Upper lobe of left lung (tissue), 6 donors: ENCODE data around the gene KLHL29. TPM values are rescaled to one million over a fixed set of nuclear protein-coding genes. Genes with fewer than 3 reads are reported as not detected.

Experiments used
- ATAC-seq, 2 donors: fragments of 200-7000 bp; cut with Tn5 transposase; one replicate each; pipeline ENCODE4 v1.9.1; 2022; ENCODE audit warnings: mild to moderate bottlenecking in 2 of 2, moderate library complexity in 2 of 2; ENCODE audit not compliant: low FRiP score in 2 of 2
- DNase-seq, 2 donors: peaks; one replicate each; pipeline ENCODE4 v3.0.0-alpha.2; 2019 to 2020
- H3K27ac ChIP-seq, 4 donors: fragments of 200-600 bp; sonication (generic); one replicate each; pipeline ENCODE4 v1.5.1; 2016 to 2019
- H3K27me3 ChIP-seq, 4 donors: fragments of 200-600 bp; sonication (generic); one replicate each; pipeline ENCODE4 v1.5.1; 2017 to 2019
- H3K36me3 ChIP-seq, 4 donors: fragments of 200-600 bp; sonication (generic); one replicate each; pipeline ENCODE4 v1.5.1; 2016 to 2019
- H3K4me1 ChIP-seq, 4 donors: fragments of 200-600 bp; sonication (generic); one replicate each; pipeline ENCODE4 v1.5.1; 2018 to 2019
- H3K4me3 ChIP-seq, 4 donors: fragments of 200-600 bp; sonication (generic); one replicate each; pipeline ENCODE4 v1.5.1; 2017 to 2019; ENCODE audit warnings: mild to moderate bottlenecking in 2 of 4, moderate library complexity in 1 of 4
- H3K9me3 ChIP-seq, 4 donors: fragments of 200-600 bp; sonication (generic); one replicate each; pipeline ENCODE4 v1.5.1; 2018 to 2019
- EP300 ChIP-seq, 4 donors: sonication (generic); formaldehyde crosslinking; IDR thresholded peaks; one replicate each; pipeline ENCODE4 v1.5.1; 2017; ENCODE audit warnings: antibody characterized with exemption in 4 of 4, control low read depth in 2 of 4
- POLR2A ChIP-seq, 4 donors: fragments of 450-650 bp; IDR thresholded peaks; one replicate each; pipeline ENCODE4 v1.5.1; 2016 to 2017; ENCODE audit warnings: antibody characterized with exemption in 4 of 4, mild to moderate bottlenecking in 2 of 4
- POLR2AphosphoS5 ChIP-seq, 2 donors: sonication (generic); formaldehyde crosslinking; IDR thresholded peaks; one replicate each; pipeline ENCODE4 v1.5.1; 2017; ENCODE audit warnings: antibody characterized with exemption in 2 of 2
- WGBS, 2 donors: methylation state at CpG; one replicate each; pipeline ENCODE4 v1.1.5; 2017 to 2018; 5-methylcytosine and 5-hydroxymethylcytosine counted together
- total RNA-seq, 6 donors: library from RNA; depleted of rRNA in 4 of 6; stranded (reverse); fragments of >200 nt in 4 of 6; gene quantifications; one replicate each; pipeline versions ENCODE4 v1.1.0 to v1.2.1, GENCODE V29; 2016 to 2021
- TF ChIP-seq, protein P1 (sequence below), 6 experiments: fragments of 450-650 bp in 4 of 6; fragments of 200-600 bp in 2 of 6; sonication (generic) in 2 of 6; IDR thresholded peaks; one replicate each; pipeline ENCODE4 v1.5.1; 2016 to 2019; ENCODE audit warnings: antibody characterized with exemption in 6 of 6
- donor health status: DM: no; HTN: no; CAD: no; lungs with moderate emphysema.
- donor health status: DM: no; HTN: yes; CAD: no; lungs with severe emphysema.

Gene KLHL29
- total RNA-seq, 6 donors from 2014 or later, result 8.6 to 34.4 (median 18.2) TPM

DNA sequence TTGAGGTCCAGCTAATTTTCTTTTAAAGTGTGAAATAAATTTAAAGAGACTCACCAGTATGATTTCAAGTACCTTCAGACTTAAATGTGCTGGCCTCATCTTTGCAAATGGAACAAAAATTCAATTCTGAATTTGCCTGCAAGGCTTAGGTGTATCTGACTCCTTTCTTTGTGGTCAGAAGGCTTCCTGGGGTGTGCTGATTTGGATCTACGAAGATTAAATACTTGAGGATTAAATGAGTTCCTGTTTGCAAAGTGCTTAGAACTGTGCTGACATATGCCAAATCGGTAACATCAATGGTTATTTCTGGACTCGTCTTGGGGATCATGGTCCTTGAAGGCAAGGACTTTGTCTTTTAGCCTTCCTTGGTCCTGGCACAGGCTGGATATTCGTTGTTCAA lies 9.7 kb downstream of the KLHL29 start:
- Histone ChIP-seq H3K27ac (no peak overlapping the region), H3K9me3 (no peaks in the 10 kb centered on the region), H3K4me1 (peaks cover 0 to 2% (median 0%) of the 10 kb centered on the region in 4 donors), H3K4me3 (no peak overlapping the region), H3K36me3 (no peaks in the 10 kb centered on the region), H3K27me3 (no peaks in the 10 kb centered on the region)
- no peak for ATAC-seq
- no peak for DNase-seq
- TF ChIP-seq EP300 (IDR thresholded peaks at IDR 0.05) (no peak), POLR2A (IDR thresholded peaks at IDR 0.05) (no peak), POLR2AphosphoS5 (IDR thresholded peaks at IDR 0.05) (no peak)
- TF ChIP-seq, protein P1, sequence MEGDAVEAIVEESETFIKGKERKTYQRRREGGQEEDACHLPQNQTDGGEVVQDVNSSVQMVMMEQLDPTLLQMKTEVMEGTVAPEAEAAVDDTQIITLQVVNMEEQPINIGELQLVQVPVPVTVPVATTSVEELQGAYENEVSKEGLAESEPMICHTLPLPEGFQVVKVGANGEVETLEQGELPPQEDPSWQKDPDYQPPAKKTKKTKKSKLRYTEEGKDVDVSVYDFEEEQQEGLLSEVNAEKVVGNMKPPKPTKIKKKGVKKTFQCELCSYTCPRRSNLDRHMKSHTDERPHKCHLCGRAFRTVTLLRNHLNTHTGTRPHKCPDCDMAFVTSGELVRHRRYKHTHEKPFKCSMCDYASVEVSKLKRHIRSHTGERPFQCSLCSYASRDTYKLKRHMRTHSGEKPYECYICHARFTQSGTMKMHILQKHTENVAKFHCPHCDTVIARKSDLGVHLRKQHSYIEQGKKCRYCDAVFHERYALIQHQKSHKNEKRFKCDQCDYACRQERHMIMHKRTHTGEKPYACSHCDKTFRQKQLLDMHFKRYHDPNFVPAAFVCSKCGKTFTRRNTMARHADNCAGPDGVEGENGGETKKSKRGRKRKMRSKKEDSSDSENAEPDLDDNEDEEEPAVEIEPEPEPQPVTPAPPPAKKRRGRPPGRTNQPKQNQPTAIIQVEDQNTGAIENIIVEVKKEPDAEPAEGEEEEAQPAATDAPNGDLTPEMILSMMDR (IDR thresholded peaks at IDR 0.05), result no peak
- WGBS, 2 donors, result 33 to 36% methylated on average over 4 of the region's 4 CpGs

DNA sequence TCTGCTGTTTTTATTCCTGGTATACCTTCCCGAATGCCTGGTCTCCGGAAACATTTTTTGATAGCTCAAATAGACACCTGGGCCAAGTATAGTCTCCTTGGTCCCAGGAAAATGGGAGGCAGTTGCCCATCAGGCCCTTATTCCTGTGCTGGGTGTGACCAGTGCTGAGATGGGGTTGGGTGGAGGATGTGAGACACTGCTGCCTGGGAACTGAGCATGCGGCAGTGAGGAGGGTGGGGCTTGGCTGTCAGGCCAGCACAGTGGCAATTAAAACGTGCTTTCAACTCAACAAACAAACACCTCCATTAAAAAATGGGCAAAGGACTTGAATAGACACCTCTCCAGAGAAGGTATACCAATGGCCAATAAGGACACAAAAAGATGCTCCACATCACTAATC lies 12.5 kb downstream of the KLHL29 start:
- TF ChIP-seq, protein P1 (IDR thresholded peaks at IDR 0.05), result no peak
- no peak overlapping the region for H3K27ac ChIP-seq
- no peak overlapping the region for H3K4me3 ChIP-seq
- ATAC-seq (no peak), DNase-seq (no peak)
- H3K36me3 ChIP-seq, result no peaks in the 10 kb centered on the region
- H3K9me3 ChIP-seq, result no peaks in the 10 kb centered on the region
- no peaks in the 10 kb centered on the region for H3K27me3 ChIP-seq
- peaks cover 0 to 2% (median 0%) of the 10 kb centered on the region in 4 donors for H3K4me1 ChIP-seq
- 70 to 78% methylated on average over 4 of the region's 4 CpGs for WGBS, 2 donors

DNA sequence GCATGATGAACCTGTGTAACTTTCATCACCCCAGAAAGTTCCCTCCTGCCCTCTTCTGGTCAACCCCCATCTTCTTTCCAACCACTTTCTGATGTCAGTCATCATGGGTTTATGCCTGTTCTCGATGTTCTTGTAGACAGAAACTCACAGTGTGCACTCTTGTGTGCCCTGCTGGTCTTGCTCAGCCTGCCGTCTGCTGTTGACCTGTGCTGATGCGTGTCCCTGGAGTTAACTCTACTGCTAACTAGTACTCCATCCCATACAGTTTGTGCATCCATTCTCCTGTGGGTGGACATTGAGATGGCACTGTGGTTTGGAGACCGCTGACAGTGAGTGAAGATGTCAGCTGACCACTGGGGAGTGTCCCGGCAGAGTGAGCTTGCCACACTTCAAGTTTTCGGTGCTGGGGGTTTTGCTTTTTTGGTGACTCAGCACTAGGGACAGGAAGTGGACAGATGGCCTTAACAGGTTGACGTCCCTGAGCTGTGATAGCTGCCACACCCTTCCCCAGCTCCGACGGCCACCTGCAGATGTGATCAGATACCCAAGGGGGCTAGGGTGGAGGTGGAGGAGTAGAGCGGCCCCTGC lies 14.8 kb downstream of the KLHL29 start:
- WGBS, 2 donors, result 70 to 82% methylated on average over 8 to 10 of the region's 10 CpGs
- H3K27ac ChIP-seq, result no peak overlapping the region
- ATAC-seq, result peak in 1 of 2 donors; percentile 37

DNA sequence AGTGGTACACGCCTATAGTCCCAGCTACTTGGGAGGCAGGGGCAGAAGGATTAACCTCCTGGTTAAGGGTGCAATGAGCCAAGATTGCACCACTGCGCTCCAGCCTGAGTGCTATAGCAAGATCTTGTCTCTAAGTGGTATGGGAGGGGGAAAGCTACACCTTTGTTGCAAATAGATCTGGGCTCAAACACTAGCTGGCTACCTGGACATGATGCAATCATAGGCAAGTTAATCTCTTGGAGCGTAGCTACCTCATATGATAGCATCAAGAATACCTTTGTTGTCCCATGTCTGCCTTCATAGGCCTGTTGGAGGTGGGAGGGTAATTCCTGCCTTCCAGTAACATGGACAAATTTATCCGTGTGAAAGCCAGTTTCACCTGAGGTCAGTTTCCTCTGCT lies 15.7 kb downstream of the KLHL29 start:
- no peaks in the 10 kb centered on the region for H3K27me3 ChIP-seq
- 86 to 88% methylated on average over 4 of the region's 4 CpGs for WGBS, 2 donors
- H3K4me1 ChIP-seq, result peaks cover 10 to 19% (median 14%) of the 10 kb centered on the region in 4 donors
- no peak for DNase-seq
- no peak overlapping the region for H3K27ac ChIP-seq
- no peak for ATAC-seq
- H3K9me3 ChIP-seq, result no peaks in the 10 kb centered on the region
- TF ChIP-seq POLR2A (IDR thresholded peaks at IDR 0.05) (no peak), EP300 (IDR thresholded peaks at IDR 0.05) (no peak), POLR2AphosphoS5 (IDR thresholded peaks at IDR 0.05) (no peak)
- TF ChIP-seq, protein P1 (IDR thresholded peaks at IDR 0.05), result no peak
- no peaks in the 10 kb centered on the region for H3K36me3 ChIP-seq
- H3K4me3 ChIP-seq, result no peak overlapping the region

More for the DNA sequence above, 14.8 kb downstream of the KLHL29 start:
- Histone ChIP-seq H3K36me3 (no peaks in the 10 kb centered on the region), H3K4me1 (peaks cover 10 to 15% (median 12%) of the 10 kb centered on the region in 4 donors), H3K27me3 (no peaks in the 10 kb centered on the region), H3K4me3 (no peak overlapping the region), H3K9me3 (no peaks in the 10 kb centered on the region)
- DNase-seq, result no peak
- TF ChIP-seq POLR2AphosphoS5 (IDR thresholded peaks at IDR 0.05) (no peak), POLR2A (IDR thresholded peaks at IDR 0.05) (no peak), EP300 (IDR thresholded peaks at IDR 0.05) (no peak)
- TF ChIP-seq, protein P1 (IDR thresholded peaks at IDR 0.05), result no peak
